ENCODE results near the gene C22orf42.

DNA sequence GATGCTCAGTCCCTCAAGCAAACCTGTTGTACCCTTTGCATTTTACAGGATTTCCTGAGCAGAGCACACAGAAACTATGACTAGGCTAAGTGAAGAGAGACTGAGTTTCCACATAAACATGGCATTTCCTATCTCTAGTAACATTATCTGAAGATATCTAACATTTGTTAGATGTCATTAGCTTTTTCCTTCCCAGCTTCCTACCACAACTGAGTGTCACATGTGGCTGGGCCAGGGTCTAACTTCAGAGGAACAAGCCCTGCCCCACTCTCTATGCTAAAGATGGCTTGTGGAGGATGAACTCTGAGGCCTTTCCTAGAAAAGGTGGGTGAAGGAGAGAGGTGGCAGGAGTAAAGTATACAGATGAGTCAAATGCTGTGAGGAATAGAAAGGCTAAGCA lies 16.5 kb downstream of the C22orf42 start:
- TF ChIP-seq, protein P1, sequence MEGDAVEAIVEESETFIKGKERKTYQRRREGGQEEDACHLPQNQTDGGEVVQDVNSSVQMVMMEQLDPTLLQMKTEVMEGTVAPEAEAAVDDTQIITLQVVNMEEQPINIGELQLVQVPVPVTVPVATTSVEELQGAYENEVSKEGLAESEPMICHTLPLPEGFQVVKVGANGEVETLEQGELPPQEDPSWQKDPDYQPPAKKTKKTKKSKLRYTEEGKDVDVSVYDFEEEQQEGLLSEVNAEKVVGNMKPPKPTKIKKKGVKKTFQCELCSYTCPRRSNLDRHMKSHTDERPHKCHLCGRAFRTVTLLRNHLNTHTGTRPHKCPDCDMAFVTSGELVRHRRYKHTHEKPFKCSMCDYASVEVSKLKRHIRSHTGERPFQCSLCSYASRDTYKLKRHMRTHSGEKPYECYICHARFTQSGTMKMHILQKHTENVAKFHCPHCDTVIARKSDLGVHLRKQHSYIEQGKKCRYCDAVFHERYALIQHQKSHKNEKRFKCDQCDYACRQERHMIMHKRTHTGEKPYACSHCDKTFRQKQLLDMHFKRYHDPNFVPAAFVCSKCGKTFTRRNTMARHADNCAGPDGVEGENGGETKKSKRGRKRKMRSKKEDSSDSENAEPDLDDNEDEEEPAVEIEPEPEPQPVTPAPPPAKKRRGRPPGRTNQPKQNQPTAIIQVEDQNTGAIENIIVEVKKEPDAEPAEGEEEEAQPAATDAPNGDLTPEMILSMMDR (IDR thresholded peaks at IDR 0.05) = no peak
- TF ChIP-seq POLR2A (IDR thresholded peaks at IDR 0.05) (no peak), POLR2AphosphoS5 (IDR thresholded peaks at IDR 0.05) (no peak), EP300 (IDR thresholded peaks at IDR 0.05) (no peak)
